HG02884 (cell line): Measurements from ENCODE around the gene PNMA6E.

Experiments
- ATAC-seq: cut with Tn5 transposase; IDR thresholded peaks from one replicate; pipeline ENCODE4 v1.9.1; 2021; ENCODE audit warnings: mild to moderate bottlenecking, moderate library complexity; ENCODE audit not compliant: unreplicated experiment

The PNMA6E gene

DNA sequence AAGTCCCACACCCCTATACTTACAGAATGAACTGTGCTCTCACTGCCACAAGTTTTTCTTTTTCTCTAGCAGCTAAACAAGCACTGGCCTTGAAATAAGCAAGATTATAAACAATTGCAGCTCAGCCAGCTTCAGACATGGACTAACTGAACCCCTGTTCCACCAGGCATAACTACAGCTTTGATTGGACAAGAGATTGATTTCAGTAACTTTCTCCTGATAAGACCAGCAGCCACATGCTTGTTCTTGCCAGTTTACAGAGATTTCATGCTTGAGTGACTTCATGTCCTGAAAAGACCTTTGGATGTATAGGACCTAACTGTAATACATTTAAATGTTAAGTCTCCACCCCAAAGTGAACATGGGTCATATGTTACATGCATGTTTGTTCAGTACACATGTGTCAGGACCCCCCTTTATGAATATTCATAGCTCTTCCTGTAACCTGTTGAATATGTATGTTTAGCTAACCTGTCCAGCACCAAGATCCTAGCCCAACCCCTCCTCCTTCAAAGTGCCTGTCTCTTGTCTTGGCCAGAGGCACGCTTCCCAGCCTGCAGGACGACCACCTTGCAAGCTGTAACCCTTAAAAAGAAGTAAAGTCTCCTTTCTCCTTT is 39.3 kb downstream of the PNMA6E start:
- no peak for ATAC-seq

DNA sequence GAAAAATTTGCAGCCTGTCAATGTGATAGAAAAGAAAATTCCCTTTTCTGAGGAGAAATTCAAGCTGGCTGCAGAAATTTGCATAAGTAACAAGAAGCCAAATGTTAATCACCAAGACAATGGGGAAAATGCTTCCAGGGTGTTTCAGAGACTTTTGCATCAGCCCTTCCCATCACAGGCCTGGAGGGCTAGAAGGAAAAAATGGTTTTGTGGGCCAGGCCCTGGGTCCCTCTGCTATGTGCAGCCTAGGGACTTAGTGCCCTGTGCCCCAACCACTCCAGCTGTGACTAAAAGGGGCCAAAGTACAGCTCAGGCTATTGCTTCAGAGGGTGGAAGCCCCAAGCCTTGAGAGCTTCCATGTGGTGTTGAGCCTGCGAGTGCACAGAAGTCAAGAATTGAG is 43.3 kb downstream of the PNMA6E start:
- no peak for ATAC-seq

DNA sequence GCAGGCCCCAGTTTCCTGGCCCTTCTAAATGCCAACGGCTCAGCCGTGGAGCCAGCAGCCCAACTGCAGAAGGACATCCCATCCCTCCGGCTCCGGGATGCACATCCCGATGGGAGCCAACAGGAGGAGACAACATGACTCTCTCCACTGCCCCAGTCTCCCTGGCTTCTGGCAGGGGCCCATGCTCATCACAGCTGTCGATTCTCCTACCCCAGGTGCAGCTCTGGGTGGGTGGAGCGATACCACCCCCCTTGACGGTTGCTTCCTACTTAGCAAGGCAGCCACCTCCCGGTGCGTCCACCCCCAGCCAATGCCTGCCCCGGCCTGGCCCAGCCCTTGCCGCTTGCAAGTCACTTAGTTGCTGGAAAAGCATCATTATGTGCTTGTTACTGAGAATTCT is 47.7 kb downstream of the PNMA6E start:
- ATAC-seq: no peak

DNA sequence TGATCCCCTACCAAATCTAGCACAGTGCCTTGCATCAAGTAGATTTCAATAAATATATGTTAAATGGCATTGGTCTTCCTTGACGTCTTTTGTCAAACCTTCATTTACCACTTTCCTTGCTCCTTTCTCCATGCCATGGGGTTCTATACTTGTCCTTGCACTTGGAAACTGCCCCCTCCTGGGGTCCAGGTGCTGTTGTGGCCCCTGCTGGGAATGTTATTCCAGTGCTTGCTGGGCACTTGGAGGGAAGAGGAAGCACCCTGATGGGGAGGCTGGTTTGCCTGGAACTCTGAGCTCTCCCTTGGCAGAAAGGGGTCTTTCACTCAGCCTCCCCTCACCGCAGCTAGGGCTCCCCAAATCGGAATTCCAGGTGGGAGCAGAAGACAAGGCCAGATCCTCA is 48.3 kb downstream of the PNMA6E start:
- no peak for ATAC-seq

DNA sequence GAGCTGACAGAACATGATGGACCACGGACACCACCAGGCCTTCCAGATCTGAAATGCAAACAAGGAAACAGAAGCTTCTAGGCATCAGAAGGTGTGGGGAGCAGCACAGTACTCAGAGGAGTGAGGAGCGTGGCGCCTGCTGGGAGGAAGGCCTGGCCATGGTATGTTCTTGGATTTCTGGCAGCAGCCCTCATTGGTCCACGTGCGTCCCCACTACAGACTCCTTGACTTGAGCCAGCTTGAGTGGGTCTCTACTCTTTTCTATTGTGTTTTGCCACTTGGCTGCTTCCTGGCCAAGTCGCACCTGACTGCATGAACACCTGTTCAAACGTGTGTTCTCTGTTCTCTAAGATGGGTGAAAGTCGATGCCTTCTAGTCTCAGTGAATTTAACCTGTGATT is 49.2 kb downstream of the PNMA6E start:
- ATAC-seq: no peak

DNA sequence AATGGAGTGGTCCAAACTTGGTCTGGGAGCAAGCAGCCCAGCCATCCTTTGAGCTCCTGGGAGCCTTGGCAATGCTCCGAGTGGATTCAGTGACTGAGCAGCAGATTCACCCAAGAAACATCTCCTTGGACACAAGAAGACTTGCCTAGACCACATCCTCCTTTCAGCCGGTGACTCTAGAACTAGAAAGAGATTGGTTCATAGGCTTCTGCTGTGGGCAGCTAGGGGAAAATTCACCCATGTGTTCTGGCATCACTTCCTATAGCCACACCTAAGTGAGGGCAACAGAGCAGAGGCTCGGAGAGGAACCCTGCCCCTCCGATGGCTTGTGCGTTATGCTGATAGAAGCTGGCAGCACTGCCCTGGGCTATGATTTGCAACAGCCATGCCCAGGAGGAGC is 51.2 kb downstream of the PNMA6E start:
- ATAC-seq: no peak

DNA sequence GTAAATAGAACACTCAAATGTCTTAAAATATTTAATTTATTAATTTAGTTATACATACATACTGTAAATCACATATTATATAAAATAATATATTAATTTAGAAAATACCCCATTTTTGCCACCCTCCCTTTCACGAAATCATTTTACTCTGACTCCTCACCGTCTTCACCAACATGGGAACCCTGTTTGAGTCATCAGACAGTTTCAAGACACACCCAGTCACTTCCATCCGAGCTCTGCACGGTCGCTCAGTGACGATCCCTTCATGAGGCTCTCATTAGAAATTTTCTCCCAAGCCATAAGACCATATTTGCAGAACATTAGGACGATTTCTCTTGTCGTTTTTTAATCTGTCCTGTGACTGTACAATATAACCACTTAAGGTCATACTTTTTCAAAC is 52.7 kb downstream of the PNMA6E start:
- ATAC-seq: no peak

DNA sequence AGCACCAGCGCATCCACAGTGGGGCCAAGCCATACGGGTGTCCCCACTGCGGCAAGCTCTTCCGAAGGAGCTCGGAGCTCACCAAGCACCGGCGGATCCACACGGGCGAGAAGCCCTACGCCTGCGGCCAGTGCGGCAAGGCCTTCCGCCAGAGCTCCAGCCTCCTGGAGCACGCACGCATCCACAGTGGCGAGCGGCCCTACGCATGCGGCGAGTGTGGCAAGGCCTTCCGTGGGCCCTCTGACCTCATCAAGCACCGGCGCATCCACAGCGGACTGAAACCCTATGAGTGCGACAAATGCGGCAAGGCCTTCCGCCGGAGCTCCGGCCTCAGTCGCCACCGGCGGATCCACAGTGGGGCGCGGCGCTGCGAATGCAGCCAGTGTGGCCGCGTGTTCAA is 53.6 kb downstream of the PNMA6E start:
- no peak for ATAC-seq
